HG02884 (cell line): ENCODE results near the gene C5orf34.
A peak's percentile ranks its signal among the peaks of the same experiment; 100 is the strongest.
"Not testable (repeated sequence)": the region's sequence is repeated elsewhere in the genome, so short reads cannot be mapped to it uniquely, and the experiment has no call there.

Experiments used
- ATAC-seq: cut with Tn5 transposase; IDR thresholded peaks from one replicate; pipeline ENCODE4 v1.9.1; 2021; ENCODE audit warnings: mild to moderate bottlenecking, moderate library complexity; ENCODE audit not compliant: unreplicated experiment

C5orf34 gene

GRCh38 chr5:43515678-43516048 lies 715 bp upstream of the C5orf34 start:
- no peak for ATAC-seq

GRCh38 chr5:43514471-43514815 lies 505 bp downstream of the C5orf34 start:
- peak; percentile 22 for ATAC-seq

- ATAC-seq, result no peak
These were observed 923 bp downstream of the C5orf34 start for GRCh38 chr5:43514025-43514424.

- not testable (repeated sequence) for ATAC-seq
These were observed 3.9 kb downstream of the C5orf34 start for GRCh38 chr5:43511062-43511461.

- no peak for ATAC-seq
These were observed 16.4 kb downstream of the C5orf34 start for GRCh38 chr5:43498581-43498980.

- no peak for ATAC-seq
These were observed 17.4 kb downstream of the C5orf34 start for GRCh38 chr5:43497311-43498104.

- ATAC-seq, result no peak
These were observed 23.6 kb downstream of the C5orf34 start for GRCh38 chr5:43491326-43491725.

GRCh38 chr5:43486353-43486752 lies 28.6 kb downstream of the C5orf34 start:
- no peak for ATAC-seq

- ATAC-seq, result no peak
These were observed 29.5 kb downstream of the C5orf34 start for GRCh38 chr5:43485406-43485805.

- ATAC-seq, result peak; percentile 63
These were observed 30.7 kb downstream of the C5orf34 start for GRCh38 chr5:43484106-43484849.

GRCh38 chr5:43483298-43484105 lies 31.4 kb downstream of the C5orf34 start, which contains the start of gene TMEM267:
TSS of gene TMEM267 (minus strand) at chr5:43483865. CDS start at chr5:43453969, 29,896 bp downstream.
- ATAC-seq, result peak; percentile 87

- no peak for ATAC-seq
These were observed 32.3 kb downstream of the C5orf34 start for GRCh38 chr5:43482490-43483297.

GRCh38 chr5:43469671-43470391 lies 45.1 kb downstream of the C5orf34 start:
- ATAC-seq, result no peak

- ATAC-seq, result no peak
These were observed 47.8 kb downstream of the C5orf34 start for GRCh38 chr5:43467100-43467499.

- ATAC-seq, result not testable (repeated sequence)
These were observed 49.5 kb downstream of the C5orf34 start for GRCh38 chr5:43465455-43465854.

GRCh38 chr5:43461066-43461465 lies 53.9 kb downstream of the C5orf34 start:
- ATAC-seq, result no peak

GRCh38 chr5:43456556-43456955 lies 58.4 kb downstream of the C5orf34 start:
- no peak for ATAC-seq

GRCh38 chr5:43441575-43441974 lies 73.4 kb downstream of the C5orf34 start:
- not testable (repeated sequence) for ATAC-seq

GRCh38 chr5:43437062-43437660 lies 77.8 kb downstream of the C5orf34 start:
- ATAC-seq, result no peak
